ENCODE results near the gene KCNK5.

KCNK5 gene

DNA sequence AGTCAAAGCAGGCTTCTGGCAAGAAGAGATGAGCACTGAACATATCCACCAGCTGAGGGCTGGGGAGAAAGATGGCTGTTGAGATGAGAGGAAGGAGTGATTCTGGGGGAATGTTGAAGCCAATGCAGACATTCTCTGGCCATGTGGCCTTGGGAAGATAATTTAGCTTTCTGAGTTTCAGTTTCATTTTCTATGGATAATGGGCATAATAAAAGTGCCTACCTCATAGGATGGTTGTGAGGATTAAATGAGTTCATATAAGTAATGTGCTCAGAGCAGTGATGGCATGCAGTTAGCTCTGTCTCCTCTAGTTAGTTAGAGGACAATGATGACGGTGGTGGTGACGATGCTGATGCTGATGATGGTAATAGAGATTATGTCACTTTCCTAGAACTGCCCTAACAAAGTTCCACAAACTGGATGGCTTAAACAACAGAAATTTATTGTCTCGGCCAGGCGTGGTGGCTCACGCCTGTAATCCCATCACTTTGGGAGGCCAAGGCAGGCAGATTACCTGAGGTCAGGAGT, 18.5 kb upstream of the KCNK5 start:
- TF ChIP-seq CTCF (IDR thresholded peaks at IDR 0.05; ENCODE audit: control insufficient read depth, extremely low read depth, insufficient read depth) = no peak
- H3K4me3 ChIP-seq (ENCODE audit: low read depth, low read length) = no peak overlapping the region
- no peak for DNase-seq (ENCODE audit: low read depth)

- DNase-seq (ENCODE audit: low read depth) = no peak
- TF ChIP-seq CTCF (IDR thresholded peaks at IDR 0.05; ENCODE audit: control insufficient read depth, extremely low read depth, insufficient read depth) = no peak
- no peak overlapping the region for H3K4me3 ChIP-seq (ENCODE audit: low read depth, low read length)
These were observed 14.5 kb upstream of the KCNK5 start for GRCh38 chr6:39243809-39244208.

- H3K4me3 ChIP-seq (ENCODE audit: low read depth, low read length) = no peak overlapping the region
- TF ChIP-seq CTCF (IDR thresholded peaks at IDR 0.05; ENCODE audit: control insufficient read depth, extremely low read depth, insufficient read depth) = no peak
- no peak for DNase-seq (ENCODE audit: low read depth)
These were observed 11.0 kb upstream of the KCNK5 start for GRCh38 chr6:39240155-39240757.

DNA sequence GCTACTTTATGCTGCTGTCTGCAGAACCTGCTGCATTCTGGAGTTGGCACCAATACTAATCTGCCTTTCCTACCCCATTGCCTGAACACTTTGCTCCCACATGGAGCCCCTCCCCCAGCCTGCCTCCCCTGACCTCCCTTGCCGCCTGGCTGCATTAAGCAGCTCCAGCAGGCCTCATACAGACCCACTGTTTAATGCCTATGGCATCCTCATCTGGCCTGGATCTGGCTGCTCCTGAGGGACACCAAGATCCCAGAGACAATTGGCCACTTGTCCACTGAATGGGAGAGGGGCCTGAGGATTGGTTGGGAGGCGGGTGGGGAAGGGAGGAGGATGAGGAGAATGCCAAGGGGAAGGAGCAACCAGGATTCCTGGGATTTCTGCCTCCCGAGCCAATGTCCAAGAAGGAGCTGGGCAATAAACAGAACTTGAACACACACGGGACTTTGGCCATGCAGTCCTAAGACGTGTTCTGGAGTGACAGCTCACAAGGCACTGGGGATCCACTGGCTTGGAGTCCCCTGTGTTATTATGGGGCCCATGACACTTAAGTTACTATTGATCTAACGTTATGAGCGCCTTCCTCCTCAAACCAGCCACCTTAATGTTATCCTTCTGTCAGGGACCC, 10.4 kb upstream of the KCNK5 start:
- no peak for TF ChIP-seq CTCF (IDR thresholded peaks at IDR 0.05; ENCODE audit: control insufficient read depth, extremely low read depth, insufficient read depth)
- no peak overlapping the region for H3K4me3 ChIP-seq (ENCODE audit: low read depth, low read length)
- no peak for DNase-seq (ENCODE audit: low read depth)

DNA sequence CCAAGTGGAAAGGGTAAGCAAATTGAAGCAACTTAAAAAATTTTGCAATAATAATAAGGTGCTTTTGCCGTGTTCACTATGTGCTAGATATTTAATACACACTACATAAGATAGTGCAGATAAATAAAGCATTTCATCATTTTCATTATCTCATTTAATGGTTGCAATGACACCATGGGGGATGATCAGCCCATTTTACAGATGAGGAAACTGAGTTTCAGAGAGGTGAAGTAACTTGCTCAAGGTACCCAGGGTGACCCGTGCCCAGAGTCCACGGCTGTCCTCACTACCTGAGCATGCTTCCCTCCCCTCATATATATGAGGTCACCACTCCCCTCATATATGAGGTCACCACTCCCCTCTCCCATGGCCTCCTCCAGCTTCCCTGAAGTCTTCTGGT, 7.5 kb upstream of the KCNK5 start:
- no peak overlapping the region for H3K4me3 ChIP-seq (ENCODE audit: low read depth, low read length)

DNA sequence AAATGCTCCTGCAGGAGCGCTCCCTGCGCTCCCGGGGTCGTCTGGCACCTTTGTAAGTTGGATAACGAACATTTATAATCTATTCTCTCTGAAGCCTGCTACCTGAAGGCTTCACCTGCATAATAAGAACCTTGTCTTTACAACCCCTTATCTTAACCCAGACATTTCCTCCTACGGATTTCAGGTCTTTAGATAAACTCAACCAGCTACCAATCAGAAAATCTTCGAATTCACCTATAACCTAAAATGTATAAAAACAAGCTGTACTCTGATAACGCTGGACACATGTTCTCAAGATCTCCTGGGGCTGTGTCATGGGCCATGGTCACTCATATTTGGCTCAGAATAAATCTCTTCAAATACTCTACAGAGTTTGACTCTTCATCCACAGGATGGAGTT, 4.1 kb upstream of the KCNK5 start:
- no peak overlapping the region for H3K4me3 ChIP-seq (ENCODE audit: low read depth, low read length)
- TF ChIP-seq CTCF (IDR thresholded peaks at IDR 0.05; ENCODE audit: control insufficient read depth, extremely low read depth, insufficient read depth) = no peak
- no peak for DNase-seq (ENCODE audit: low read depth)

More for the DNA sequence above, 7.5 kb upstream of the KCNK5 start:
- no peak for TF ChIP-seq CTCF (IDR thresholded peaks at IDR 0.05; ENCODE audit: control insufficient read depth, extremely low read depth, insufficient read depth)
- no peak for DNase-seq (ENCODE audit: low read depth)

Measured in LNCaP clone FGC (cell line).